H1 (cell line): ENCODE data around the gene NOS1AP.

Experiments used
- ATF3 ChIP-seq: IDR thresholded peaks from 2 replicates; pipeline ENCODE4 v1.6.1; 2011; ENCODE audit warnings: low read depth, mild to moderate bottlenecking, low read length; ENCODE audit not compliant: insufficient read depth
- CBX8 ChIP-seq: fragments of 300-800, 300-1000 bp; sonication (generic); IDR thresholded peaks from 2 replicates; pipeline ENCODE4 v1.7.1; 2016; ENCODE audit warnings: low read depth, low read length, borderline replicate concordance
- CEBPB ChIP-seq: IDR thresholded peaks from 2 replicates; pipeline ENCODE4 v1.6.1; 2012; ENCODE audit warnings: low read depth, low read length
- CTCF ChIP-seq, 3 experiments: IDR thresholded peaks; 1 replicate in 2 of 3; 2 replicates in 1 of 3; pipeline versions ENCODE4 v1.5.1 to v1.6.1; 2011; ENCODE audit warnings: low read length in 3 of 3, mild to moderate bottlenecking in 3 of 3, inconsistent platforms in 2 of 3, low read depth in 1 of 3, moderate library complexity in 1 of 3; ENCODE audit not compliant: insufficient read depth in 1 of 3; ENCODE audit errors: control extremely low read depth in 1 of 3
- EZH2 ChIP-seq: fragments of 200-600 bp; sonication (generic); IDR thresholded peaks from 2 replicates; pipeline ENCODE4 v1.7.1; 2012; ENCODE audit warnings: low read depth, mild to moderate bottlenecking, moderate library complexity, low read length, inconsistent platforms; ENCODE audit not compliant: severe bottlenecking
- FOSL1 ChIP-seq: IDR thresholded peaks from 2 replicates; pipeline ENCODE4 v1.6.1; 2011; ENCODE audit warnings: mild to moderate bottlenecking, low read depth, low read length, moderate library complexity; ENCODE audit not compliant: insufficient read depth
- POLR2A ChIP-seq, 2 experiments: IDR thresholded peaks; 1 replicate in 1 of 2; 2 replicates in 1 of 2; pipeline ENCODE4 v1.6.1; 2011; ENCODE audit warnings: low read depth in 2 of 2, low read length in 2 of 2, mild to moderate bottlenecking in 2 of 2; ENCODE audit errors: control extremely low read depth in 1 of 2
- POLR2AphosphoS5 ChIP-seq: IDR thresholded peaks from 2 replicates; pipeline ENCODE4 v1.6.1; 2011; ENCODE audit warnings: low read depth, low read length
- ZNF274 ChIP-seq: IDR thresholded peaks from 2 replicates; pipeline ENCODE4 v1.7.0; 2012; ENCODE audit warnings: low read length, borderline replicate concordance; ENCODE audit errors: extremely low read depth

DNA sequence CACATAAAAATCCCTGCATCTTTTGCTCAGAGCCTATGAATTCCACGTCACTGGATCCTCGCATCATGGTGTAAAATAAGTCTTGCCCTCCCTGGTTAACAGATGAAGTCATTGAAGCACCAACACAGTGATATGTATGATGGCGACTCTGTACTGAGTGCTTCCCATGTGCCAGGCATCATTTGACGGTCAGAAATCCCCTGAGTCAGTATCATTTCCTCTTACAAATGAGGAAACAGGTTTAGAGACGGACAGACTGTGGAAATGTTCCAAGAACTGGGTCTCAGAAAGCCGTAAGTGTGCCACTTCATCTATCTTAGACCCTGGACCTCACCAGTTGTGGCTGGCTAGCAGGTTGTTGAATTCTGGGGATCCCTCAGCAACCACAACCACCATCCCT is 40.8 kb upstream of the NOS1AP start:
- no peak for TF ChIP-seq CBX8
- no peak for TF ChIP-seq POLR2A (IDR thresholded peaks at IDR 0.05; ENCODE audit: control extremely low read depth in 1 of 2, low read depth in 2 of 2, low read length in 2 of 2)
- TF ChIP-seq FOSL1: no peak
- no peak for TF ChIP-seq EZH2
- TF ChIP-seq CTCF (IDR thresholded peaks at IDR 0.05; ENCODE audit: control extremely low read depth in 1 of 3, insufficient read depth in 1 of 3, low read depth in 1 of 3, low read length in 3 of 3): no peak
- TF ChIP-seq CEBPB: no peak
- TF ChIP-seq ZNF274: no peak
- TF ChIP-seq ATF3: no peak
- TF ChIP-seq POLR2AphosphoS5: no peak
